Measurements from ENCODE around the gene PLA2G4C. TPM values are rescaled to one million over a fixed set of nuclear protein-coding genes. Genes with fewer than 3 reads are reported as not detected.

PLA2G4C gene, protein sequence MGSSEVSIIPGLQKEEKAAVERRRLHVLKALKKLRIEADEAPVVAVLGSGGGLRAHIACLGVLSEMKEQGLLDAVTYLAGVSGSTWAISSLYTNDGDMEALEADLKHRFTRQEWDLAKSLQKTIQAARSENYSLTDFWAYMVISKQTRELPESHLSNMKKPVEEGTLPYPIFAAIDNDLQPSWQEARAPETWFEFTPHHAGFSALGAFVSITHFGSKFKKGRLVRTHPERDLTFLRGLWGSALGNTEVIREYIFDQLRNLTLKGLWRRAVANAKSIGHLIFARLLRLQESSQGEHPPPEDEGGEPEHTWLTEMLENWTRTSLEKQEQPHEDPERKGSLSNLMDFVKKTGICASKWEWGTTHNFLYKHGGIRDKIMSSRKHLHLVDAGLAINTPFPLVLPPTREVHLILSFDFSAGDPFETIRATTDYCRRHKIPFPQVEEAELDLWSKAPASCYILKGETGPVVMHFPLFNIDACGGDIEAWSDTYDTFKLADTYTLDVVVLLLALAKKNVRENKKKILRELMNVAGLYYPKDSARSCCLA
- 11.4 TPM for total RNA-seq

DNA sequence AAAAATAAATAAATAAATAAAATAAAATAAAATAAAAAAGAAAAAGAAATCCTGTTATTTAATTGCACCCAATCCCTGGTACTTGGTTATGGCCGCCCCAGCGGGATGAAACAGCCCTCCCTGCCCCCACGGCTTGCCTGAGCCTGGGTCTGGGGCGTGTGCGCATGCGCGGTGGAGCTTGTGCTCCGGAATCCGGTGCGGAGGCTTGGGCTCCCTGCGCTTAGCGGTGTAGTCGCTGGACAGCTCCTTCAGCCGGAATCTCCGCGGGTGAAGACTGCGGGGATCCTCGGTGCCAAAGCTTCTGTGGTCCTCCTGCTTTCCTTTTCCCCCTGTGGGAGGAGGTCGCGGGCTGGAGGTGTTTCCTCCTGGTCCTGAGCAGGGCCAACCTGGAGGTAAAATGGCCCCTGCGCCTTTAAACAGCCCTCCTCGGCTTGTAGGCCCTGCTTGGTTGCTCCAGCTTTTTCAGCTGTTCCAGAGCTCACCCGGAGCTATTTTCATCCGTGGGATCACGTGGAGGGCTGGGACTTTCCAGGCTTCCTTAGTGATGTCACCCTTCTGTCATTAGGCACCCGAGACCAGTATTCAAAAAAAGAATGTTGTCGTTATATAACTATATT, at the start of gene PLA2G4C:
Gene PLA2G4C (minus strand): TSS at position 468 of the 617 bp plus-strand sequence. CDS start 4,288 bp downstream, outside the sequence.
- peak; percentile 77 to 90 for DNase-seq (ENCODE audit: low spot score in 2 of 2)
- no peak for FAIRE-seq

DNA sequence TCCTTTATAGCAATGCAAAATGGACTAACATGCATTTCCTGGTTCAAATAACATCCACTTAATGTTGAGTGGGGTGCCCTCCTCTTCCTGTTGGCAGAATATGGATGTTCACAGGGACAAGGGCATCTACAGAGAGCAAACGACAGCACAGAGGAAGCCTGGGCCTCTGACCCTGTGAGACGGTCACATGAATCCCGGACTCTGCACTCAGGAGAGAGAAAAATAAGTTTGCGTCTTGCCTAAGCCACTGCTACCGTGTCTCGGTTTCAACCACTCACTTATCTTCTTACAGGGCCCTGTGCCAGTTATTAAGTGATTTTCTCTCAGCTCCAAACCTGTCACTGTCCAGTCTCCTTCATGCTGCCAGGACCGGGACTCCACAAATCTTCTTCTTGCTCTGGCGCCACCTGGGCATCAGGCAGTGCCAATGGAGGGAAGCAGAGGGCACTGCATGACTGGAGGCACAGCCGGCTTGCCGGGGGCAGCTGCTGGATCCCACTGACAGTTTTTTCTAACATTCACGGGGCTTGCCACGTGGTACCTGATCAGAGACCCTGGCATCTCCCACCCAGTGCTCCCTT, 47.7 kb upstream of the PLA2G4C start:
- no peak for DNase-seq (ENCODE audit: low spot score in 2 of 2)

DNA sequence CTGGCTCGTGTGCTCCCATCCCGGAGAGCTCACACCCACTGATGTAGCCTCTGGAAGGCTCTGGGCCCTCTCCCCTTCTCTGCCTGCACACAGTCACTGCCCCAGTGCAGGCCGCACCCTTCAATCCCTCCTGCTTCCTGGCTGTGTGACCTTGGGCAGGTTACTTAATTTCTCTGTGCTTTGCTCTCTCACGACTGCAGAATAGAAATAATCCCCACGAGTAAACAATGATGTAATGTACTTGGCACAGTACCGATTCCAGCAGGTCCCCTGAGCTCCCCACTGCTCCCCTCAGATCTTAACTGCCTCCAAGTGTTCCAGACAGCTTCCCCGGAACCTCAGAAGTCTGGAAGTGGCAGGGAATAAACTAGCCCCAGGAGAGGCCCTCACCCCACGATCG, 43.4 kb upstream of the PLA2G4C start:
- DNase-seq (ENCODE audit: low spot score in 2 of 2): no peak

More for the DNA sequence above, 47.7 kb upstream of the PLA2G4C start:
- no peak for FAIRE-seq

DNA sequence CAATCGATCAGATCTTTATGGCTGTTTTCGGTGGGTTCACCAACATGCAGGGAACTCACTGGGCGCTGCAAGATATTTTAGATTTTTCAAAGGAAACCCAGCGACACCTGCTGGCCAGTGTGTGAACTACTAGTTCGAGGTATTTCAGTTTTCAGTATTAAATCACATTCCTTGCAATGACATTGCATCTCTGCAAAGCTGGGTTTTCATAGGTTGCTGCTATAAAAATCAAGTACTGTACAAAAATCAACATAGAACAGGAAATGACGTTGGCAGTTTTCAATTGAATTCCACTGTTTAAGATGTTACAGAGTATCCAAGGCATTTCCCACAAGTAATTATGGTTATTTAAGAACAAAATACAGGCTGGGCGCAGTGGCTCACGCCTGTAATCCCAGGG, 41.9 kb upstream of the PLA2G4C start:
- FAIRE-seq: peak; percentile 83

More for the DNA sequence above, 43.4 kb upstream of the PLA2G4C start:
- FAIRE-seq: no peak

DNA sequence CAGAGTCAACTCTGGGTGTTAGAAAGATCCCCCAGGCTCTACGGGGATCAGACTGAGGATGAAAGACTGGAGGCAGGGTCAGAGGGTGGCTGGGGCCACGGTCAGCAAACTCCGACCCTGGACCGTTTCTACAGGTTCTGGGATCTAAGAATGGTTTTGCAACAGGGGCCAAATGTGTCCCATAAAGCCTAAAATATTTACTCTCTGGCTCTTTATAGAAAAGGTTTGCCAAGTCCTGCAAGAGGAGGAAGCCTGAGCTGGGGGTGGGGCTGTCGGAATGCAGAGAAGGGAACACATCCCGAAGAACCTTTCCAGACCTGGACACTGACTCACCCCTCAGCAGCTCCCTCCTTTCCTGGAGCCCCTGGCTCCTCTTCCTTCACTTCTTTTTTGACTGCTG, 38.8 kb upstream of the PLA2G4C start:
- no peak for DNase-seq (ENCODE audit: low spot score in 2 of 2)
- no peak for FAIRE-seq

More for the DNA sequence above, 41.9 kb upstream of the PLA2G4C start:
- peak; percentile 61 to 79 for DNase-seq (ENCODE audit: low spot score in 2 of 2)

DNA sequence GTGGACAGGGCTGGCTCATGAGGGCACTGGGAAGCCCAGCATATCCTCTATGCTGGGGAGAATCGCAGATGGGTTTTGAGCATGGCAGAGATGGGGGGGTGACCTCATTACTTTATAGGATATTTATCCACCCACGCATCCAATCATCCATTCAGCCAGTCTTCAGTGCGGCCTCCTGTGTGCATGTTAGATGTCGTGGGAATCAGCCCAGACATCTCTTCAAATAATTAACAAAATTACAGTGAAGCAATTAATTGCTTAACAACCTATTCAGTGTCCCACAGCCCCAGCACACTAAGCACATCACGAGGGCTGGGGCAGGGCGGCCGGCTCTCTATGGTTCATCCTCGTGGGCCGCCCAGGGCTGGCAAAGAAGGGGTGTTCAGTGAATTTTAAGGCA, 38.0 kb upstream of the PLA2G4C start:
- DNase-seq (ENCODE audit: low spot score in 2 of 2): no peak
- FAIRE-seq: no peak

DNA sequence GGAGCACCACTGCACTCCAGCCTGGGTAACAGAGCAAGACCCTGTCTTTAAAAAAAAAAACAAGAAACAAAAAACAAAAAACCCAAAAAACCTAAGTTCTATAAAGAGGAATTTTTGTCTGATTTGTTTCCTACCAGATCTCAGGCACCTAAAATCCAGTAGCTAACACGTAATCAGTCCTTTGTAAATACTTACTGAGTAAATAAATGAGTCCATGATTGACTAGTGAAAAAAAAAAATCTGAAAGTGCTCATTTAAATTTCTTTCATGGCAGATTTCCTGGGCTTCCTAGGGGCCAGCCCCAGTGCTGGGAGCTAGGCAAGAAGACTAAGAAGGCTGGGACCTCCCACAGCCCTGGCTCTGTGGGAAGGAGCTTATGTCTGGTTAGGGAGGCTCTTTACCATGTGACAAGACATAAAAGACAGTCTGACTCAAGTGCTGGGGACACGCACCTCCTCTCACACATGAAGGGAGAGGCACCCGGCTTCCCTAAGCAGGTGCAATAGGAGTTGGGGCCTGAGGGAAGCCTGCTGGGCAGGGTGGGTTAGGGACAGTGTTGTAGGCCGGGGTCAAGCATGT, 37.1 kb upstream of the PLA2G4C start:
- DNase-seq (ENCODE audit: low spot score in 2 of 2): no peak
- no peak for FAIRE-seq

DNA sequence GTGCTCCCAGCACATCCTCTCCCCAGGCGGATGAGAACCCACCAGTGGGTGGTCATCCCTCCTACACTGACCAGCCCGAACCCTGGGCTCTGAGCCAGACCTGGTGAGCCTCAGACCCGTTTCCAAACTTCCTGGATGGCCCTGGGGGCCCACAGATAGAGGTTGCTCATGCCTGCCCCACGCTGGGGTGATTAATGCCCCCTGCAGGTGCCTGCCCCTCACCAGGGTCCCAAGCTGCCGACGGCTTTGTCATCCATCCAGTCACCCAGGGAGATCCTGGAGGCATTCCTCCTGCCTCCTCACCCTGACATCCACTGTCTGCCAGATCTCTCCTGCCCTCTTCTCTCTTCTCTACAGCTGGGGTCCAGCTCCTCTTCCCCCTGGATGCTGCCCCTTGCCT, 28.4 kb upstream of the PLA2G4C start:
- FAIRE-seq: no peak
- DNase-seq (ENCODE audit: low spot score in 2 of 2): no peak

DNA sequence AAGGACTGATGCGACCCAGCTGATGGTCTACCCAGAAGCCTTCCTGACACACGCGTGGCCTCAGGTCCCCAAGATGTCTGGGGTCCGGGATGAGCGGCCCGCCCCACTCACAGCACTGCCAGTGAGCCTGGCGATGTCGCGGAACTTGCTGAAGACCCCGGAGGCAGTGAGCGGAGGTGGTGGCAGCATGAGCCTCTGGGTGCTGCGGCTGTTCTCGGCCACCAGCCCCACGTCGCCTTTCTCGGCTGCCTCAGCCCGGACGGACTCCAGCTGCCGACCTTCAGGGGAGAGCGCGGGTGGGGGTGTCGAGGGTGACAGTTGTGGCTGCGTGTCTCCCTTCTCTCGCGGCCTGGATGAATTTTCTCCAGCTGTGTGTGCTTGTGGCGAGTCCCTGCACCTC, 26.8 kb upstream of the PLA2G4C start:
- DNase-seq (ENCODE audit: low spot score in 2 of 2) (no peak), FAIRE-seq (no peak)

DNA sequence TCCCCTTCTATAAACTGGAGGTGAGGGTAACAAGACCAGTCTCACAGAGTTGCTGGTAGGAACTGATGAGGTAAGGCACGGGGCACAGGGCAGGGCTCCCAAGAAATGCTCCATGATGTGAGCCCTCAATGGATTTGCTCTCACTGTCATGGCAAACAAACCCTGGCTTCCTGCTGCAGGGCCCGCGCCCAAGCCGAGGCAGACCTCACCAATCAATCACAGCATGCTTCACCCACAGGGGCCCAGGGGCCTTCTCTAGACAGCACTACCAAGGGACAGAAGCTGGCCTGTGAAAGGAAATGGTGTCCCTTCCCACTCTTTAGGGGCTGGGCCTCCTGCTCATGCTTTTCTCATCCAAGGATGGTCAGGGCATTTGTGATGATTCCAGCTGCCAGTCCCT, 25.9 kb upstream of the PLA2G4C start:
- DNase-seq (ENCODE audit: low spot score in 2 of 2): no peak
- no peak for FAIRE-seq

DNA sequence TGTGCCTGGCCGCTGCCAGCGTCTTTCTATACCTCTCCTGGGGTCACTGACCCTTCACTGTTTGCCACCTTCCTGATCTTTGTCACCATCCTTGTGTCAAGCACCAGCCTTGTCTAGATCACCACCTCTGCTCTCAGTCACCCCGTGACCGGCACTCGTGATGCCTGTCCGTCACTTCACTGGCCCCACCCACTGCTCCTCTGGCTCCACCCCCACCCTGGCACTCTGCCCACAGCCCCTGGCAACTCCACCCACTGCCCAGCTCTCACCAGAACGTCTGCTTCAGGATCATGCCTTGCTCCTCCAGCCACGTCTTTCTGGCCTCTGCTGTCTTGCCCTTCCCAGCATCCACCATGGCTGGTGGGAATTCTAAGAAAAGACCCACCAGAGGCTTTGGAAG, 24.8 kb upstream of the PLA2G4C start:
- peak in 1 of 2 donors; percentile 46 for DNase-seq (ENCODE audit: low spot score in 2 of 2)
- no peak for FAIRE-seq

DNA sequence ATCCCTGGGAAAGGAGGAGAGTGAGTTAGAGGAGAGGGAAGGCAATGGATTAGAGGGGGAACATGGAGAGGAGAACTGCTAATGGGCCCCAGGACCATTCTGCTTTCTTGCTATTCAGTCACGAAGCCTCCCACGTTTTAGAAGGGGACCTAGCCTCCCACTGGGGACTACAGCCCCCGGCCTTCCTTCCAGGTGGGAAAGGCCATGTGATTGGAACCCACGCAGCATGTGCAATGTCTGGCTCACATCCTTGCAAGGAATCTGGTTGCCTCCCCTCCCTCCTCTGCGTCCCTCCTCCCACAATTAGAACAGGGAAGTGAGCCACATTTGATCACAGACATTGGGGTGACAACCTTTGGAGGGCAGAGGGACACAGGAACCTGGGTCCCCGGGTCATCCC, 22.5 kb upstream of the PLA2G4C start:
- FAIRE-seq: no peak

DNA sequence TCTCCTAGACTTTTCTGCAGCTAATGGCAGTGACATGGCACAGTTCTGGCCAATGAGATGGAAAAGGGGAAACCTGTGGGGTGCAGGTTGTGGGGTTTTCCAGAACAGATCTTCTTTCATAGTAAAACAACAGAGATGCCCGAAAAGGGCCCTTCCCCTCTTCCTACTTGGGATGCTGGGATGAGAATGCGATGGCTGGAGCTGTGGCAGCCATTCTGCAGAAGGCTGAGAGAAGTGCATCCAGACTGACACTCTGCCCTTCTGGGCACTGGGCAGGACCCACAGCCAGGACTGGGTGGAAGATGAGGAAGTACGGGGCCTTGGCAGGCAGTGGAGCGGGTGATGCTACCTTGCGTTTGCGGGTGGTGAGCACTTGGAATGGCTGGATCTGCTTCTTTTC, 16.9 kb upstream of the PLA2G4C start:
- no peak for DNase-seq (ENCODE audit: low spot score in 2 of 2)
- no peak for FAIRE-seq

More for the DNA sequence above, 22.5 kb upstream of the PLA2G4C start:
- no peak for DNase-seq (ENCODE audit: low spot score in 2 of 2)

DNA sequence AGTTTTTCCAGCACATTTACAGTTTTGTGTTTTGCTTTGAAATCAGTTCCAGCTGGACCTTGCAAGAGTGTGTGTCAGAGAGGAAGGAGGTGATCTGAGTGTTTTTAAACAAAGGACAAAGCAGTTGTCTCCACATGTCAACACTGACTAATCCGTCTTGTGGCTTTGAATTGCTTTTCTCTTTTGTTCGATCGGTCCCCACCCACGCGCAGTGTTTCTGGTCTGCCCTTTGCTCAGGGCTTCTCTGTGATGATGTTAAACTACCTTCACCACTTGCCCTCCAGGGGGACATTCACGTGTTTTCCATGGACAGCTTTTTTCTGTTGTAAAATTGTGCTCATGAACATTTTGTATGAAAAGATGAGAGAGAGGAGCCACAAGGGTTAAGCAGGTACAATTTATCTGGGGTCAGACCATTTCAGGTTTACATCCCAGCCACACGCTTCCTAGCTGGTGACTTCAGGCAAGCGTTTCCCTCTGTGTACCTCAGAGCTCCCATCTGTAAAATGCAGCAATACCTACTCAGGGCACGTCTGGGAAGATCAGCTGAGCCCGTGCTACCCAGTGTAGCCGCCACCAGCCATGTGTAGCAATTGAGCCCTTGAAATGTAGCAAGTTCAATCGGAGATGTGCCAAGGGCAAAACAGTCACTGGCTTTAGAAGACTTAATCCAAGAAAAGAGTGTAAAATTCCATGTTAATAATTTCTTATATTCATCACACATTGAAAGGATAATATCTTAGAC, 13.5 kb upstream of the PLA2G4C start:
- DNase-seq (ENCODE audit: low spot score in 2 of 2) (peak in 1 of 2 donors; percentile 54), FAIRE-seq (no peak)

DNA sequence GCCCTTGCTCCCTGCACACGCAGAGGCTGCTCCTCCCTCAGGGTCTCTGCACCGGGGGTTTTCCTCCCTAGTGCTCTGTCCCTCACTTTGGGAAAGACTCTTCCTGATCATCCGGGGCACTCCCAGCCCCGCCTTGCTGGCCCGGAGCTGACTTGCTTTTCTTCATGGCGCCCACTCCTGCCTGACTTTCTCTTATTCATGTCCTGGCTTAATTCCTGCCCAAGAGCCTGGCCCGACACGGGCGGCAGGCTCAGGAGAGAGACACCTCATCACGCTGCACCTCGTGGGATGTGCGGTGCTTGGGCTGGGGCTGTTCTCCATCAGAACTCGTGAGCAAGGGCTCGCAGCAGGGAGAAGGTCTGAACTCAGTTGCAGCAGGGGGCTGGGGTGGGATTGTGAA, 11.8 kb upstream of the PLA2G4C start:
- no peak for DNase-seq (ENCODE audit: low spot score in 2 of 2)
- FAIRE-seq: no peak

DNA sequence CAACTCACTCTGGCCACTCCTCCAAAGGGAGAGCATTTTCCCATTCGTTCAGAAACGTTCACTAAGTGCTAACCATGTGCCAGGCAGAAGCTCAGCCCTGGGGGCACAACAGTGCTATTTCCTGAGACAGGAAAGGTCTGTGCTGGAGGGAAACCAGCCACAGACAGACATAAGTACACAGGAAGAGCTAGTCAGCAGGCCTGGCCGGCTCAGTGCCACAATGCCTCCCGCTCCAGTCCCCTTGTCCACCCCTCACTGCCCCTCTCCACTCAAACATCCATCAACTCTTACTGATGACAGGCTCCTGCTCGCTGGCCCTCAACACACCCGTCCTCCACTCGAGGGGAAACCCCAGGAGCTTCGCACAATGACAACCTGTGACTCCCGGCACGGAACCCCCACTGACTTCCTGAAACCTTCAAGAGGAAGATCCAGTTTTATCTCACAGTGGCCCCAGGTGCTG, 11.3 kb upstream of the PLA2G4C start:
- DNase-seq (ENCODE audit: low spot score in 2 of 2) (no peak), FAIRE-seq (no peak)

DNA sequence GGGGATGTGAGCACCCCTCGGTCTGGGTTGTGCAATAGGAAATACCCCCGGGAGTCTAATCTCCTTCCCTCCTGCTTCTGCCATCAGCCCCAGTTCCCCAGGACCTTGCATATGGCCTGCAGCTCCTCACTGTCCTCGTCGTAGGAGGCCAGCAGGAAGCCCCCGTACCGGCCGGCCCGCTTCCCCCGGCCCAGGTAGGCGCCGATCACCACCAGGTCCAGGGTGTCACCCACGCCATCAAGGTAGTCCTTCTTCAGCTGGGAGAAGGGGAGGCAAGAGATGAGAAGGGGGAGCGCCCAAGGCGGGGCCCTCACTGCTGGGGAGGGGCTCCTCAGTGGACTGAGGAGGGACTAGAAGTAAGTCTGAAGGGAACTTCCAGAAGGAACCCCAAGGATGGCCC, 10.4 kb upstream of the PLA2G4C start:
- DNase-seq (ENCODE audit: low spot score in 2 of 2): no peak
- FAIRE-seq: no peak

DNA sequence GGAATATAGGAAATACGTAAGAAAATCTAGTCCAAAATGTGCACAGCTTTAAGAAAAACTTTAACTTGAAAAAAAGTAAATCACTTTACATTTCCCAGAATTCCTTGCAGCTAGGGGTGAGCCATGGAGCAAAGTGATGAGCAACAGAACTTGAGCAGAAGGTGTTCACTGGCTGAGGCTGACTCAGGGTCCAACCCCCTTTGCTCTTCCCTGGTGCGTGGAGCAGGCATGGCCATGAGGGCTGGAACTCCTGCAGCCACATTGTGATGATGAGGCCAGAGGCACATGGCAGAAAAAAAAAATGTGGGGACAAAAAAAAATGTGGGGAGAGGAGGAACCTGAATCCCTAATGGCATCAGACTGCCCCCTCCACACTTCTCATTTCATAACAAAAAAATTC, 9.9 kb upstream of the PLA2G4C start:
- no peak for DNase-seq (ENCODE audit: low spot score in 2 of 2)
- FAIRE-seq: no peak

DNA sequence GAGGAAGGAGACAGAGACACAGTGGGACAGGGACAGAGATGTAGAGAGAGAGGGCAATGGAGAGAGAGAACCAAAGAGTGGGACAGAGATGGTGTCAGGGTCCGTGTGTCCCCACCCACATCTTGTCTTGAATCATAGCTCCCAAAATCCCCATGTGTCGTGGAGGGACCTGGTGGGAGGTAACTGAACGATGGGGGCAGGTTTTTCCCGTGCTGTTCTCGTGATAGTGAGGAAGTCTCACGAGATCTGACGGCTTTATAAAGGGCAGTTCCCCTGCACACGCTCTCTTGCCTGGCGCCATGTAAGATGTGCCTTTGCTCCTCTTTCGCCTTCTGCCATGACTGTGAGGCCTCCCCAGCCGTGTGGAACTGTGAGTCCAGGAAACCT, 7.5 kb upstream of the PLA2G4C start:
- FAIRE-seq (no peak), DNase-seq (ENCODE audit: low spot score in 2 of 2) (no peak)

DNA sequence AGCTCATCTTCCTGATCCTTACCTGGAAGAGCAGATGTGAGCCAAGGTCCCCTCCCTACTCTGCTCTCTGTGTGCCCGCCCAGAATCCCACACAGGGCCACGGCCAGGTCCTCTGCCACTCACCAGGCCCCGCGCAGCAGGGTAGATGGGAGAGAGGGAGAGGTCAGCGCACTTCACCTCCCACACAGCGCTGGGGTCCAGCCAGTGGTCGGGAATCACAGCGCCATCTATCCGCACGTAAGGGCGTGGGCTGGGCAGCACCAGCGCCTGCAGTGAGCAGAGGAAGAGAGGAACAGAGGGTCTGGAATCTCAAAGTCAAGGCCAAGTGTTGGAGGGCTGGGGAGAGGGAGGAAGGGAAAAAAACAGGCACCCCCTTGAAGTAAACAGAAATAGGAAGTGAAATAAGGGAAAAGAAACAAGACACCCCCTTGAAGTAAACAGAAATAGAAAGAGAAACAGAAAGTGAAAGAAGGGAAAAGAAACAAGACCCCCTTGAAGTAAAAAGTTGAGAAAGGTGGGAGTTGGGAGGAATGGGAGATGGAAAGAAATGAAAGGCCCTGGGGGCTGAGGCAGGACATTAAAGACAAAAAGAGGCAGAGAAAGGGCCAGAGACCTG, 7.0 kb upstream of the PLA2G4C start:
- DNase-seq (ENCODE audit: low spot score in 2 of 2) (no peak), FAIRE-seq (no peak)

All from frontal cortex (tissue), 4 donors.